Measurements from ENCODE around the gene SLC49A4.

DNA sequence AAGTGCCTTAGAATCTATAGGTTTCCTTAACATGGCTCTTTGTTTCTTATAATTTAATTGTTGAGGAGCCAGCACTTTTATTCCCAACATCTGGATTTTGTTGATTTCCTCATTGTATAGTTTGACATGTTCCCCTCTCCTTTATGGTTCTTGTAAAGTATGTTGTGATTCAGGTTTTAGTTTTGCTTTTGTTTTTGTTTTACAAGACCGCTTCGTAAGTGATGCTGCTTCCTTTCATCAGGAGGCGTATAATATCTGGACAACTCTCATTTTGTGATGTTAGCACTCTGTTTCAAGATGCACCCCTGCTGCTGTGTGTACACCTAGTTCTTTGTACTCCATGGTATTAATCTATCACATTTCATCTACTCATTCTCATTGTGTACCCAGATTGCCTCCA lies 48.7 kb downstream of the SLC49A4 start:
- TF ChIP-seq CTCF (IDR thresholded peaks at IDR 0.05; ENCODE audit: insufficient read depth, low read length, poor library complexity, severe bottlenecking): no peak
- TF ChIP-seq EZH2phosphoT487 (conservative IDR thresholded peaks at IDR 0.05; ENCODE audit: low read length): no peak

Data from SU-DHL-6 (cell line).